ENCODE measurements around the gene ZNF891. TPM values are rescaled to one million over a fixed set of nuclear protein-coding genes. Genes with fewer than 3 reads are reported as not detected.

ZNF891 gene
- total RNA-seq, 2 donors from 2014 or later, result 3.1 to 4.0 TPM

GRCh38 chr12:133106253-133106652, 23.8 kb downstream of the ZNF891 start:
- DNase-seq (no peak), ATAC-seq (no peak)
- H3K4me3 Mint-ChIP-seq, result no peak overlapping the region
- peak overlapping the region; percentile 5 for H3K27ac Mint-ChIP-seq
- H3K27me3 Mint-ChIP-seq, result no peaks in the 10 kb centered on the region
- H3K4me1 Mint-ChIP-seq, result no peaks in the 10 kb centered on the region
- H3K9me3 ChIP-seq (ENCODE audit: control insufficient read depth, low read length, poor library complexity, severe bottlenecking), result peaks cover 58% of the 10 kb centered on the region
- H3K36me3 Mint-ChIP-seq (ENCODE audit: low read depth), result peaks cover 10% of the 10 kb centered on the region

DNA sequence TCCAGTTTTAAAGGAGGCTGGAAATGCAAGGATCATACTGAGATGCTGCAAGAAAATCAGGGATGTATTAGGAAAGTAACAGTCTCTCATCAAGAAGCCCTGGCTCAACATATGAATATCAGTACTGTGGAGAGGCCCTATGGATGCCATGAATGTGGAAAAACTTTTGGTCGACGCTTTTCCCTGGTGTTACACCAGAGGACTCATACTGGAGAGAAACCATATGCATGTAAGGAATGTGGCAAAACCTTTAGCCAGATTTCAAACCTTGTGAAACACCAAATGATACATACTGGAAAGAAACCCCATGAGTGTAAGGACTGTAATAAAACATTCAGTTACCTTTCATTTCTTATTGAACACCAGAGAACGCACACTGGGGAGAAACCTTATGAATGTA, 24.5 kb downstream of the ZNF891 start:
- peaks cover 57% of the 10 kb centered on the region for H3K9me3 ChIP-seq (ENCODE audit: control insufficient read depth, low read length, poor library complexity, severe bottlenecking)
- DNase-seq (no peak), ATAC-seq (no peak)
- Mint-ChIP-seq H3K27me3 (no peaks in the 10 kb centered on the region), H3K4me1 (no peaks in the 10 kb centered on the region), H3K4me3 (no peak overlapping the region), H3K27ac (peak overlapping the region; percentile 5), H3K36me3 (ENCODE audit: low read depth) (peaks cover 10% of the 10 kb centered on the region)

DNA sequence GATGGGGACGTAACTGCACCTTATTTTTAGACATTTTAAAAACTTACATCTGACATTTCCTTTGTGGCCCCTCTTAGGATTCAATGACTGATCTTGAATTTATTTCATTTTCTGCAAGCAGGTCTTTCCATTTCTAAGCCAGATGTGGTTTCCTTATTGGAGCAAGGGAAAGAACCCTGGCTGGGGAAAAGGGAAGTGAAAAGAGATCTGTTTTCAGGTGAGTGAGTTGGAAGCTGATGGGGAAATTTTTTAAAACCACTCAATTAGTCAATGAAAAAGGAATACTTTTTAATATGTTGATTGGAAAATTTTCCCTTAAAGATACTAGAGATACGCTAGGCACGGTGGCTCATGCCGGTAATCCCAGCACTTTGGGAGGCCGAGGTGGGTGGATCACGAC, 46.7 kb downstream of the ZNF891 start:
- H3K27ac Mint-ChIP-seq, result no peak overlapping the region
- ATAC-seq, result no peak

GRCh38 chr12:133081159-133081780, 48.8 kb downstream of the ZNF891 start:
- Mint-ChIP-seq H3K4me1 (no peaks in the 10 kb centered on the region), H3K27me3 (no peaks in the 10 kb centered on the region), H3K4me3 (no peak overlapping the region), H3K27ac (no peak overlapping the region), H3K36me3 (ENCODE audit: low read depth) (peaks cover 4% of the 10 kb centered on the region)
- ATAC-seq, result peak; percentile 45
- DNase-seq, result no peak
- H3K9me3 ChIP-seq (ENCODE audit: control insufficient read depth, low read length, poor library complexity, severe bottlenecking), result peaks cover 36% of the 10 kb centered on the region

More for the DNA sequence above, 46.7 kb downstream of the ZNF891 start:
- Mint-ChIP-seq H3K4me3 (no peak overlapping the region), H3K4me1 (no peaks in the 10 kb centered on the region), H3K36me3 (ENCODE audit: low read depth) (peaks cover 13% of the 10 kb centered on the region), H3K27me3 (no peaks in the 10 kb centered on the region)
- DNase-seq, result no peak
- H3K9me3 ChIP-seq (ENCODE audit: control insufficient read depth, low read length, poor library complexity, severe bottlenecking), result peaks cover 39% of the 10 kb centered on the region

- H3K27ac Mint-ChIP-seq, result no peak within 1 kb of the TSS
- peaks cover 4% of the 10 kb centered on the region for H3K36me3 Mint-ChIP-seq (ENCODE audit: low read depth)
- no peak within 1 kb of the TSS for H3K4me3 Mint-ChIP-seq
Measured at GRCh38 chr12:133080368-133081158, 49.5 kb downstream of the ZNF891 start, which contains the start of gene ZNF140. Gene ZNF140, plus strand, starts transcription at chr12:133080923. Its CDS starts 398 bp downstream, at chr12:133081321.

GRCh38 chr12:133080026-133080367, 50.1 kb downstream of the ZNF891 start:
- peaks cover 4% of the 10 kb centered on the region for H3K36me3 Mint-ChIP-seq (ENCODE audit: low read depth)
- H3K4me1 Mint-ChIP-seq, result no peaks in the 10 kb centered on the region
- no peaks in the 10 kb centered on the region for H3K27me3 Mint-ChIP-seq

More at GRCh38 chr12:133080368-133081158, 49.5 kb downstream of the ZNF891 start, which contains the start of gene ZNF140:
- DNase-seq (peak; percentile 85 to 92 (median 89)), ATAC-seq (peak; percentile 68)
- H3K9me3 ChIP-seq (ENCODE audit: control insufficient read depth, low read length, poor library complexity, severe bottlenecking), result peaks cover 29% of the 10 kb centered on the region
- Mint-ChIP-seq H3K4me1 (no peaks in the 10 kb centered on the region), H3K27me3 (no peaks in the 10 kb centered on the region)

DNA sequence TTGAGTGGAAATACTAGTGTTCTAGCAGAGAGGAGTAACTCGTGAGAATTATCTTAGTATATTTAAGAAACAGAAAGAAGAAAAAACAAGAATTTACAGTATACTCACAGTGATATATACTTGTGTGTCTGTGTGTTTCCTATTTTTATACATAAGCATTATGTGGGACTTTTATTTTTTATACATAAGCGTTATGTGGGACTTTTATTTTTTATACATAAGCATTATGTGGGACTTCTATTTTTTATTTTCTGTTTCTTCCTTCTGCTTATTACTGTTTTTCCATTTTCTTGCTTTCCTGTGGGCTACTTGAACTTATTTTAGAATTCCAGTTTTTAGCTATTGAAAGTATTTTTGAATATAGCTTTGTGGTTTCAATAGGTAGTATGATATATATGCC, 56.2 kb downstream of the ZNF891 start:
- H3K36me3 Mint-ChIP-seq (ENCODE audit: low read depth), result no peaks in the 10 kb centered on the region

More at GRCh38 chr12:133080026-133080367, 50.1 kb downstream of the ZNF891 start:
- H3K9me3 ChIP-seq (ENCODE audit: control insufficient read depth, low read length, poor library complexity, severe bottlenecking), result peaks cover 24% of the 10 kb centered on the region
- DNase-seq (peak; percentile 84 to 92 (median 90)), ATAC-seq (peak; percentile 75)
- Mint-ChIP-seq H3K4me3 (no peak overlapping the region), H3K27ac (no peak overlapping the region)

GRCh38 chr12:133063556-133063955, 66.5 kb downstream of the ZNF891 start:
- no peaks in the 10 kb centered on the region for H3K36me3 Mint-ChIP-seq (ENCODE audit: low read depth)
- no peak for ATAC-seq
- H3K27ac Mint-ChIP-seq, result no peak overlapping the region
- H3K4me1 Mint-ChIP-seq, result no peaks in the 10 kb centered on the region
- H3K27me3 Mint-ChIP-seq, result no peaks in the 10 kb centered on the region
- H3K4me3 Mint-ChIP-seq, result no peak overlapping the region
- no peak for DNase-seq
- peaks cover 60% of the 10 kb centered on the region for H3K9me3 ChIP-seq (ENCODE audit: control insufficient read depth, low read length, poor library complexity, severe bottlenecking)

More for the DNA sequence above, 56.2 kb downstream of the ZNF891 start:
- no peak overlapping the region for H3K4me3 Mint-ChIP-seq
- peaks cover 21% of the 10 kb centered on the region for H3K9me3 ChIP-seq (ENCODE audit: control insufficient read depth, low read length, poor library complexity, severe bottlenecking)
- ATAC-seq (no peak), DNase-seq (no peak)
- no peaks in the 10 kb centered on the region for H3K4me1 Mint-ChIP-seq
- H3K27ac Mint-ChIP-seq, result no peak overlapping the region
- no peaks in the 10 kb centered on the region for H3K27me3 Mint-ChIP-seq

- no peak overlapping the region for H3K27ac Mint-ChIP-seq
- H3K36me3 Mint-ChIP-seq (ENCODE audit: low read depth), result no peaks in the 10 kb centered on the region
- no peak for ATAC-seq
- DNase-seq, result no peak
- no peaks in the 10 kb centered on the region for H3K27me3 Mint-ChIP-seq
- no peak overlapping the region for H3K4me3 Mint-ChIP-seq
- no peaks in the 10 kb centered on the region for H3K4me1 Mint-ChIP-seq
- peaks cover 68% of the 10 kb centered on the region for H3K9me3 ChIP-seq (ENCODE audit: control insufficient read depth, low read length, poor library complexity, severe bottlenecking)
Measured at GRCh38 chr12:133061954-133062353, 68.1 kb downstream of the ZNF891 start.

GRCh38 chr12:133058203-133059113, 71.6 kb downstream of the ZNF891 start:
- Mint-ChIP-seq H3K27ac (peak overlapping the region; percentile 27), H3K4me3 (no peak overlapping the region), H3K4me1 (no peaks in the 10 kb centered on the region), H3K36me3 (ENCODE audit: low read depth) (peaks cover 2% of the 10 kb centered on the region), H3K27me3 (no peaks in the 10 kb centered on the region)
- H3K9me3 ChIP-seq (ENCODE audit: control insufficient read depth, low read length, poor library complexity, severe bottlenecking), result peaks cover 75% of the 10 kb centered on the region
- DNase-seq (no peak), ATAC-seq (no peak)

DNA sequence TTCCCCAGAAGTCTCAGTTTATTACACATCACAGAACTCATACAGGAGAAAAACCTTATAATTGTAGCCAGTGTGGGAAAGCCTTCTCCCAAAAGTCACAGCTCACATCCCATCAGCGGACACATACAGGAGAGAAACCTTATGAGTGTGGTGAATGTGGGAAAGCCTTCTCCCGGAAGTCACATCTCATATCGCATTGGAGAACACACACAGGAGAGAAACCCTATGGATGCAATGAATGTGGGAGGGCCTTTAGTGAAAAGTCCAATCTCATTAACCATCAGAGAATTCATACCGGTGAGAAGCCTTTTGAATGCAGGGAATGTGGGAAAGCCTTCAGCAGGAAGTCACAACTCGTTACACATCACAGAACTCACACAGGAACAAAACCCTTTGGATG, 72.6 kb downstream of the ZNF891 start:
- H3K36me3 Mint-ChIP-seq (ENCODE audit: low read depth), result peaks cover 5% of the 10 kb centered on the region
- H3K9me3 ChIP-seq (ENCODE audit: control insufficient read depth, low read length, poor library complexity, severe bottlenecking), result peaks cover 77% of the 10 kb centered on the region
- H3K27ac Mint-ChIP-seq, result peak overlapping the region; percentile 27
- ATAC-seq (no peak), DNase-seq (no peak)
- H3K27me3 Mint-ChIP-seq, result no peaks in the 10 kb centered on the region
- peak overlapping the region; percentile 0 for H3K4me3 Mint-ChIP-seq
- no peaks in the 10 kb centered on the region for H3K4me1 Mint-ChIP-seq

All from T-helper 17 cell (primary cell).